OCI-LY3 (cell line): ENCODE results near the gene CCDC174.

Experiments
- CTCF ChIP-seq: fragments of 200-600, 300-600 bp; sonication (generic); IDR thresholded peaks from 2 replicates; pipeline ENCODE4 v1.5.1; 2014; ENCODE audit warnings: antibody characterized with exemption, low read length, low read depth
- EZH2phosphoT487 ChIP-seq: fragments of 200-600 bp; shearing (Covaris generic); IDR thresholded peaks from 2 replicates; pipeline ENCODE4 v1.6.1; 2018; ENCODE audit warnings: antibody characterized with exemption, mixed run types, low read depth

- no peak for TF ChIP-seq CTCF
- no peak for TF ChIP-seq EZH2phosphoT487
Measured at GRCh38 chr3:14698601-14699244, 47.2 kb downstream of the CCDC174 start.
